Measurements from ENCODE around the gene LGALS3.

LGALS3 gene

GRCh38 chr14:55188686-55189295 lies 59.7 kb downstream of the LGALS3 start:
- no peak overlapping the region for H3K4me3 ChIP-seq
- no peak overlapping the region for H3K27ac ChIP-seq
- DNase-seq (ENCODE audit: low spot score), result no peak
- TF ChIP-seq CTCF (IDR thresholded peaks at IDR 0.05), result no peak

- TF ChIP-seq CTCF (IDR thresholded peaks at IDR 0.05), result no peak
- Histone ChIP-seq H3K27ac (no peak overlapping the region), H3K4me3 (peak overlapping the region; percentile 67)
- DNase-seq (ENCODE audit: low spot score), result no peak
These were observed 61.8 kb downstream of the LGALS3 start for GRCh38 chr14:55190906-55191202.

GRCh38 chr14:55191203-55192053 lies 62.4 kb downstream of the LGALS3 start, which contains the start of gene DLGAP5:
Gene DLGAP5 (minus strand): TSS chr14:55191585. CDS start chr14:55189179, 2,406 bp downstream.
- H3K27ac ChIP-seq, result peak within 1 kb of the TSS; percentile 29 to 39
- peak within 1 kb of the TSS; percentile 67 for H3K4me3 ChIP-seq

GRCh38 chr14:55192054-55192621 lies 63.1 kb downstream of the LGALS3 start:
- peak overlapping the region; percentile 29 to 39 for H3K27ac ChIP-seq
- TF ChIP-seq CTCF (IDR thresholded peaks at IDR 0.05), result no peak
- H3K4me3 ChIP-seq, result peak overlapping the region; percentile 67
- DNase-seq (ENCODE audit: low spot score), result no peak

More at GRCh38 chr14:55191203-55192053, 62.4 kb downstream of the LGALS3 start, which contains the start of gene DLGAP5:
- no peak for TF ChIP-seq CTCF (IDR thresholded peaks at IDR 0.05)
- peak; percentile 94 for DNase-seq (ENCODE audit: low spot score)

- Histone ChIP-seq H3K4me3 (no peak overlapping the region), H3K27ac (no peak overlapping the region)
- TF ChIP-seq CTCF (IDR thresholded peaks at IDR 0.05), result no peak
- DNase-seq (ENCODE audit: low spot score), result no peak
These were observed 65.8 kb downstream of the LGALS3 start for GRCh38 chr14:55194656-55195355.
